GM18861 (cell line): ENCODE data around the gene MYH7.

Experiments used
- ATAC-seq: cut with Tn5 transposase; IDR thresholded peaks from one replicate; pipeline ENCODE4 v1.9.1; 2021; ENCODE audit not compliant: unreplicated experiment

Gene MYH7

DNA sequence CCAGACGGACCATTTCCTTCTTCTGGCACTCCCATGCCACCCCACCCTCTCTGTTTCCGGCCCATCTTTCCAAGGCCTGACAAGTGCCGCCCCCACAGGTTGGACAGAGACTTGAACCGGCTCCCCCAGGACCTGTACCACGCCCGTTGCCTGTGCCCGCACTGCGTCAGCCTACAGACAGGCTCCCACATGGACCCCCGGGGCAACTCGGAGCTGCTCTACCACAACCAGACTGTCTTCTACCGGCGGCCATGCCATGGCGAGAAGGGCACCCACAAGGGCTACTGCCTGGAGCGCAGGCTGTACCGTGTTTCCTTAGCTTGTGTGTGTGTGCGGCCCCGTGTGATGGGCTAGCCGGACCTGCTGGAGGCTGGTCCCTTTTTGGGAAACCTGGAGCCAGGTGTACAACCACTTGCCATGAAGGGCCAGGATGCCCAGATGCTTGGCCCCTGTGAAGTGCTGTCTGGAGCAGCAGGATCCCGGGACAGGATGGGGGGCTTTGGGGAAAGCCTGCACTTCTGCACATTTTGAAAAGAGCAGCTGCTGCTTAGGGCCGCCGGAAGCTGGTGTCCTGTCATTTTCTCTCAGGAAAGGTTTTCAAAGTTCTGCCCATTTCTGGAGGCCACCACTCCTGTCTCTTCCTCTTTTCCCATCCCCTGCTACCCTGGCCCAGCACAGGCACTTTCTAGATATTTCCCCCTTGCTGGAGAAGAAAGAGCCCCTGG, 59.8 kb downstream of the MYH7 start:
- no peak for ATAC-seq

GRCh38 chr14:23373041-23373440, 62.4 kb downstream of the MYH7 start:
- no peak for ATAC-seq

- ATAC-seq = no peak
Measured at GRCh38 chr14:23372509-23372908, 63.0 kb downstream of the MYH7 start, which contains the start of gene IL25. Gene IL25, plus strand, starts transcription at chr14:23372809.

DNA sequence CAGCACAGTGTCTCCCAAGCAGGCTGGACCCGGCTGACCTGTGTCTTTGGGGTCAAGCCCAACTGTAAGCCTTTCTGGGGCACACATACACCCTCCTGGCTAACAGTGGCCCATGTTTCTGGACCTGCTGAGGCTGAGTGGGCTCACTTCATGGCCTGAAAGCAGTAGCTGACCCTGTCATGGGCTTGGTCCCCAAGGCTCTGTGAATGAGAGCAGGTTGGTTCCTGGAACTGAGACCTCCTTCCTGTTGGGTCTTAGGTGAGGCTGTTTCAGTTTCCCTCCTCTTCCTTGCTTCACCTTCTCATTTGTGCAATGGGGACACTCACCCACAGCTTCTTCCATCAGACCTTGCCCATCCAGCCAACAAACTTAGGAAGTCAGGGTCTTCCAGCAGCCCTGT, 63.6 kb downstream of the MYH7 start:
- ATAC-seq = no peak

DNA sequence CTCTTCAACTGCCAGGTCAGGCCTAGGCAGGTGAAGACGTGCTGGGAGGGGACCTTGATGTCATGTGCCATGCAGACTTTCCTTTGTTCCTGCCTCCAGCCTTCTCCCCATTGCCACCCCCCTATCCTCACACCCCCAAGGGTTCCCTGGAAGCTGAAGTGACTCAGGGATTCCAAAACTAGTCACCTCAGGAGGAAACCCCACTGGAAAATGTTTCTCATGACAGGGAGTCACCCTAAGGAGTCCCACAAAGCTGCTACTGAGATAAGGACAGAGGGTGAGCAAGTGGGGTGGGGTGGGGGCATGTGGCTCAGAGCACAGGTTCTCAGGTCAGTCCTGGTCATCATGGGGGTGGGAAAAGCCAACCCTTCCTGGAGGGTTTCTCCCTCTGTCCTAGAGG, 65.2 kb downstream of the MYH7 start:
- ATAC-seq = no peak

DNA sequence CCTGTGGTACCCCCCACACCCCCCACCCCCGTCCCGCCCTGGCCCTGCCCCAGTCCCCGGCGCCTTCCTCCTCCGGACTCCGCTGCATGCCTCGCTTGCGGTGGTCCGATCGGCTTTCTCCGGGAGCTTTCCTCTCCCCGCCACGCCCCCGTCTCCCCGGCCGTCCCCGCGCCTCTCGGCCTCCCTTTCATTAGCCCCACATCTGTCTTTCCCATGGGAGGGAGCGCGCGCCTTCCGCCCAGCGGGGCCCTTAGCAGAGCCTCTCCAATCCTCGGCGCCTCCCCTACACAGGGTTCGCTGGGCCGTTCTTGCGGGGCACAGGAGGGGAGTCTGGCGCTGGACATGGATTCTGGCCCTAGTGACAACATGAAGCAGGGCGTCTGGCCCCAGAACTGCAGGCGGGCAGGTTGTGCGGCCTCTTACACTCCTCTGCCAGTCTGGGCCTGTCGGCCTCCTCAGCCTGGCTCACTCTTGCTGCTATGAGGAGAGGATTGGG, 69.0 kb downstream of the MYH7 start:
- no peak for ATAC-seq

- no peak for ATAC-seq
Measured at GRCh38 chr14:23365732-23366425, 69.6 kb downstream of the MYH7 start.

DNA sequence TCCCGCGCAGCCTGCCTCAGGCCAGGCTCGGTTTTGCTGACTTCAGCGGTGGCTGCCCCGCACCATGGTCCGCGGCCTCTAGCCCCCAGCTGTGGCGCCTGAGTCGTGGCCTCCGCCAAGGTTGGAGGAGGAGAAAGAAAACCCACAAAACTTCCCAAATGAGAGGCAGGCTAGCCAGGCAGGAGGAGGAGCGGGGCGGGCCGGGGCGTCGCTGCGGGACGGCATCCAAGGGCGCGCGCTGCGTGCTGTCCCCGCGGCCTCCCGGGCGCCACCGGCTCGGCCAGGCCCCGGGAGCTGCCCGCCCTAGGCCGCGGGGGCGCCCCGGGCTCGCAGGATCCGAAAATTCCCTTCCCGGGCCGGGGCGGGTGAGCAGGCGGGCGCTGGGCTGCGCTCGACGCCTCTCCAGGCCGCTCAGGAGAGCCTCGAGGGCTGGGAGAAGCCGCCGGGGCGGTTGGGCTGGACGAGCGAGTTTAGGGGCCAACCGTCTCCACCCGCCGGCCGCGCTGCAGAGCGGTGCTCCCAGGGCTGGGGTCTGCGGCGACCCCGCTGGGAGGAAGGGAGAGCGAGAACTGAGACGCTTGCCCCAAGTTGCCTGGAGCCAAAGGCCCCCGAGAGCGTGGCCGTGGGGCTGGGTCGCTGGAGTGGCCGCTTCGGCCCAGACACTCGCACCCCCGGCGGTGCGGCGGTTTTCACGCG, 70.3 kb downstream of the MYH7 start, which contains the start of gene EFS:
Gene EFS, minus strand, starts transcription at position 137 of the 696 bp plus-strand sequence. CDS start 147 bp downstream, outside the sequence.
- no peak for ATAC-seq

DNA sequence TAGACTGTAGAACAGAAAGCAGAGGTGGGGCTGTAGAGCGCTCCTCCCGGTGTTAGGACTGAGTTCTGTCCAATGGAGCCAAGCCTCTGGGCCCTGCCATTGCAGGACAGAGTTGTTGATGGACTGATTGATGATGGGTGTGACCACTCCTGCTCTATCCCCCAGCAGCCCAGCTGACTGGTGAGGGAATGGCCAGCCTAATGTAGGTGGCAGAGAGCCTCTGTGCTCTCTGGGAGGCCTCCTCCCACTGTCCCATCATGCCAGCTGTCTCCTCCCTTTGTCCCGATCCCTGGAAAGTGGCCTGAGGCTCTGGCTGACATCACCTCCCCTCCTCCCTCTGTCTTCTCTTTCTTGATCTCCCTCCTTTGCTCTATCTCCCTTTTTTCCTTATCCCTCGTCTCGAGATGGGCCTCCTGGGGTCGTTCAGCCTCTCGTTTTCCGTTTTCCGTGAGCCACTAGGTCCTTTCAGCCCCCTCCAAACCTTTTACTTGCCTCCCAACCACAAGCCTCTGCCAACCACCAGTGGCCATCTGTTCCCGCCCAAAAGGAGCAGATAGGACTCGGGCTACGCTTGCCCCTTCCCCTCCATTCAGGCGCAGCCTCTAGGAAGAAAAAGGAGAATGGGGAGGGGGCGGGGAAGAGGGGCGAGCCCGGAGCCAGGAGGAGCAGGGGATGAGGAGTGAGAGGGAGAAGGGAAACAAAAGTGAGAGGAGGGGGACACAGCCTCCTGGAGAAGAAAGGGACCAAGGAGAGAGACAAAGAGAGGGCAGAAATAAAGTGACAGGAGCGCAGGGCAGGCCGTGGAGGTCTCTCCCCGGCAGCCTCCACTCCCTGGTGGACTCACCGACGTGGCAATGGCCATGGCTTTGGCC, 71.1 kb downstream of the MYH7 start:
- ATAC-seq = no peak
